HepG2 (cell line): ENCODE measurements around the gene SYP.

Experiments used
- CC2D1A ChIP-seq: sonication (generic); formaldehyde crosslinking; IDR thresholded peaks from 2 replicates; pipeline ENCODE4 v1.8.1; 2023; ENCODE audit warnings: mild to moderate bottlenecking, missing genetic modification reagents
- CTCF ChIP-seq: sonication (generic); formaldehyde crosslinking; IDR thresholded peaks from 2 replicates; pipeline ENCODE4 v1.5.0; 2020; ENCODE audit warnings: mild to moderate bottlenecking, missing genetic modification reagents, moderate library complexity
- ELF1 ChIP-seq: sonication (generic); formaldehyde crosslinking; IDR thresholded peaks from 2 replicates; pipeline ENCODE4 v1.4.0; 2020; ENCODE audit warnings: missing genetic modification reagents
- MXI1 ChIP-seq: IDR thresholded peaks from 3 replicates; pipeline ENCODE4 v1.6.1; 2012; ENCODE audit warnings: low read depth, low read length, inconsistent platforms, borderline replicate concordance
- RFX5 ChIP-seq: IDR thresholded peaks from 2 replicates; pipeline ENCODE4 v1.6.1; 2011; ENCODE audit warnings: low read depth, low read length, improper control_type of control experiment
- TAF1 ChIP-seq: sonication (generic); formaldehyde crosslinking; IDR thresholded peaks from 2 replicates; pipeline ENCODE4 v1.4.0; 2020; ENCODE audit warnings: missing genetic modification reagents
- ZNF484 ChIP-seq: sonication (generic); formaldehyde crosslinking; IDR thresholded peaks from 2 replicates; pipeline ENCODE4 v1.5.1; 2020; ENCODE audit warnings: mild to moderate bottlenecking, low read depth, missing genetic modification reagents, borderline replicate concordance
- ZNF7 ChIP-seq: IDR thresholded peaks from 2 replicates; pipeline ENCODE4 v1.6.1; 2016; ENCODE audit warnings: missing biosample characterization, missing genetic modification reagents

- no peak for TF ChIP-seq CC2D1A
- TF ChIP-seq ZNF7 (CRISPR knock-in tag): no peak
- no peak for TF ChIP-seq ZNF484 (CRISPR knock-in tag)
- TF ChIP-seq CTCF (CRISPR knock-in tag): no peak
- no peak for TF ChIP-seq ELF1 (CRISPR knock-in tag)
- no peak for TF ChIP-seq TAF1
- no peak for TF ChIP-seq MXI1
- no peak for TF ChIP-seq RFX5
Measured at GRCh38 chrX:49153467-49153866, 46.5 kb downstream of the SYP start.
